ENCODE results near the gene CFAP46.

GRCh38 chr10:132878091-132878729 lies 64.2 kb downstream of the CFAP46 start:
- no peak for TF ChIP-seq POLR2AphosphoS5 (IDR thresholded peaks at IDR 0.05)
- TF ChIP-seq, protein P1, sequence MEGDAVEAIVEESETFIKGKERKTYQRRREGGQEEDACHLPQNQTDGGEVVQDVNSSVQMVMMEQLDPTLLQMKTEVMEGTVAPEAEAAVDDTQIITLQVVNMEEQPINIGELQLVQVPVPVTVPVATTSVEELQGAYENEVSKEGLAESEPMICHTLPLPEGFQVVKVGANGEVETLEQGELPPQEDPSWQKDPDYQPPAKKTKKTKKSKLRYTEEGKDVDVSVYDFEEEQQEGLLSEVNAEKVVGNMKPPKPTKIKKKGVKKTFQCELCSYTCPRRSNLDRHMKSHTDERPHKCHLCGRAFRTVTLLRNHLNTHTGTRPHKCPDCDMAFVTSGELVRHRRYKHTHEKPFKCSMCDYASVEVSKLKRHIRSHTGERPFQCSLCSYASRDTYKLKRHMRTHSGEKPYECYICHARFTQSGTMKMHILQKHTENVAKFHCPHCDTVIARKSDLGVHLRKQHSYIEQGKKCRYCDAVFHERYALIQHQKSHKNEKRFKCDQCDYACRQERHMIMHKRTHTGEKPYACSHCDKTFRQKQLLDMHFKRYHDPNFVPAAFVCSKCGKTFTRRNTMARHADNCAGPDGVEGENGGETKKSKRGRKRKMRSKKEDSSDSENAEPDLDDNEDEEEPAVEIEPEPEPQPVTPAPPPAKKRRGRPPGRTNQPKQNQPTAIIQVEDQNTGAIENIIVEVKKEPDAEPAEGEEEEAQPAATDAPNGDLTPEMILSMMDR (IDR thresholded peaks at IDR 0.05) = no peak
- TF ChIP-seq EP300 (IDR thresholded peaks at IDR 0.05) = no peak
